Astrocyte (in vitro differentiated cells and primary cell): ENCODE results near the gene SEPTIN12. TPM values are rescaled to one million over a fixed set of nuclear protein-coding genes. Genes with fewer than 3 reads are reported as not detected.

Experiments used
- DNase-seq: peaks from one replicate; pipeline ENCODE4 v3.0.0-alpha.2; 2010; ENCODE audit warnings: low read depth
- FAIRE-seq: peaks from 2 replicates; lab custom pipeline; 2011; peaks lifted over from hg19 to GRCh38; lab: Jason Lieb, UNC
- H2AFZ ChIP-seq: 2 replicates; pipeline ENCODE4 v1.6.0; 2012; ENCODE audit warnings: low read depth, low read length, inconsistent platforms
- H3K27ac ChIP-seq: 2 replicates; pipeline ENCODE4 v1.5.1; 2011; ENCODE audit warnings: low read depth, low read length, inconsistent platforms
- H3K27me3 ChIP-seq: 2 replicates; pipeline ENCODE4 v1.6.0; 2011; ENCODE audit warnings: low read length, inconsistent platforms; ENCODE audit not compliant: insufficient read depth
- H3K36me3 ChIP-seq: 2 replicates; pipeline ENCODE4 v1.5.1; 2011; ENCODE audit warnings: low read length, inconsistent platforms; ENCODE audit not compliant: insufficient read depth
- H3K4me1 ChIP-seq: 2 replicates; pipeline ENCODE4 v1.5.1; 2011; ENCODE audit warnings: low read length, inconsistent platforms; ENCODE audit not compliant: insufficient read depth
- H3K4me2 ChIP-seq: 2 replicates; pipeline ENCODE4 v1.6.0; 2012; ENCODE audit warnings: low read length, inconsistent platforms
- H3K4me3 ChIP-seq: 2 replicates; pipeline ENCODE4 v1.5.1; 2011; ENCODE audit warnings: low read depth, mild to moderate bottlenecking, low read length, inconsistent platforms; ENCODE audit not compliant: insufficient read depth
- H3K79me2 ChIP-seq: 2 replicates; pipeline ENCODE4 v1.6.0; 2012; ENCODE audit warnings: mild to moderate bottlenecking, low read length, inconsistent platforms; ENCODE audit not compliant: insufficient read depth
- H3K9ac ChIP-seq: 2 replicates; pipeline ENCODE4 v1.6.0; 2012; ENCODE audit warnings: mild to moderate bottlenecking, low read length, inconsistent platforms
- H3K9me3 ChIP-seq: 2 replicates; pipeline ENCODE4 v1.5.1; 2012; ENCODE audit warnings: low read depth, mild to moderate bottlenecking, low read length, inconsistent platforms; ENCODE audit not compliant: insufficient read depth
- H4K20me1 ChIP-seq: 2 replicates; pipeline ENCODE4 v1.6.0; 2012; ENCODE audit warnings: low read length, inconsistent platforms; ENCODE audit not compliant: insufficient read depth
- H3K27ac Mint-ChIP-seq: one replicate; pipeline ENCODE4 v1.8.0; 2021; ENCODE audit warnings: mild to moderate bottlenecking, mixed read lengths; ENCODE audit not compliant: unreplicated experiment
- H3K27me3 Mint-ChIP-seq: one replicate; pipeline ENCODE4 v1.8.0; 2021; ENCODE audit warnings: low read depth, mixed read lengths; ENCODE audit not compliant: unreplicated experiment
- H3K36me3 Mint-ChIP-seq: one replicate; pipeline ENCODE4 v1.8.0; 2021; ENCODE audit warnings: low read depth, mixed read lengths; ENCODE audit not compliant: unreplicated experiment
- H3K4me1 Mint-ChIP-seq: one replicate; pipeline ENCODE4 v1.8.0; 2021; ENCODE audit warnings: low read depth, mixed read lengths; ENCODE audit not compliant: unreplicated experiment
- H3K4me3 Mint-ChIP-seq: one replicate; pipeline ENCODE4 v1.8.0; 2021; ENCODE audit warnings: mild to moderate bottlenecking, moderate library complexity, mixed read lengths; ENCODE audit not compliant: unreplicated experiment
- H3K9me3 Mint-ChIP-seq: one replicate; pipeline ENCODE4 v1.8.0; 2021; ENCODE audit warnings: mild to moderate bottlenecking, mixed read lengths; ENCODE audit not compliant: unreplicated experiment
- EZH2 ChIP-seq: IDR thresholded peaks from 2 replicates; pipeline ENCODE4 v1.6.1; 2012; ENCODE audit warnings: mild to moderate bottlenecking, low read length, inconsistent platforms; ENCODE audit not compliant: insufficient read depth
- total RNA-seq: library from RNA; stranded (reverse); gene quantifications from 2 replicates; pipeline ENCODE4 v1.2.1, GENCODE V29; 2021
- TF ChIP-seq, protein P1 (sequence below): IDR thresholded peaks from 2 replicates; pipeline ENCODE4 v1.5.1; 2011; ENCODE audit warnings: low read depth, mild to moderate bottlenecking, inconsistent platforms, low read length, moderate library complexity; ENCODE audit not compliant: insufficient read depth

SEPTIN12 gene
- total RNA-seq, 1 donor from 2014 or later = 5.9 TPM

DNA sequence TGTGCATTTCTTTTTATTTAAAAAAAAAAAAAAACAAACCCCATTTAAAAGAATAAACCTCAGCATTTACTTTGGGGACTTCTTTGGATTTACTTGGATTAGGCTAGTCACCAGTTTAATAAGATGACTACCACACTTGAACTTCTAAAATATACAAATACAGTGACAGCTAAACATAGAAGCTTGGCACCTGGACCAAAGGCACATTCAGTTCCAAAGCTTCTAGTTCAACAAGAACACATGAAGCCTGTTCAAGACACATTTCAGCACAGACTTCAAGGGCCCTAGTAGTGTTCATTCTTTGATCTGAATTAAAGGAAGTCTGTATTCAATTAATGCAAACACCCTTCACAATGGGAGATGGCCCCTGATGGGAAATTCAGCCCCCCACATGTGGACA lies 25.9 kb upstream of the SEPTIN12 start:
- Histone ChIP-seq H2AFZ (no peak overlapping the region), H3K9me3 (no peaks in the 10 kb centered on the region), H4K20me1 (peaks cover 3% of the 10 kb centered on the region), H3K27ac (no peak overlapping the region), H3K4me1 (no peaks in the 10 kb centered on the region), H3K27me3 (no peaks in the 10 kb centered on the region), H3K4me3 (no peak overlapping the region), H3K79me2 (no peaks in the 10 kb centered on the region), H3K36me3 (peaks cover 16% of the 10 kb centered on the region), H3K9ac (no peak overlapping the region), H3K4me2 (no peak overlapping the region)
- peak overlapping the region; percentile 14 for H3K27ac Mint-ChIP-seq
- H3K4me3 Mint-ChIP-seq = no peak overlapping the region
- FAIRE-seq (no peak), DNase-seq (no peak)
- H3K36me3 Mint-ChIP-seq = peaks cover 23% of the 10 kb centered on the region
- TF ChIP-seq, protein P1, sequence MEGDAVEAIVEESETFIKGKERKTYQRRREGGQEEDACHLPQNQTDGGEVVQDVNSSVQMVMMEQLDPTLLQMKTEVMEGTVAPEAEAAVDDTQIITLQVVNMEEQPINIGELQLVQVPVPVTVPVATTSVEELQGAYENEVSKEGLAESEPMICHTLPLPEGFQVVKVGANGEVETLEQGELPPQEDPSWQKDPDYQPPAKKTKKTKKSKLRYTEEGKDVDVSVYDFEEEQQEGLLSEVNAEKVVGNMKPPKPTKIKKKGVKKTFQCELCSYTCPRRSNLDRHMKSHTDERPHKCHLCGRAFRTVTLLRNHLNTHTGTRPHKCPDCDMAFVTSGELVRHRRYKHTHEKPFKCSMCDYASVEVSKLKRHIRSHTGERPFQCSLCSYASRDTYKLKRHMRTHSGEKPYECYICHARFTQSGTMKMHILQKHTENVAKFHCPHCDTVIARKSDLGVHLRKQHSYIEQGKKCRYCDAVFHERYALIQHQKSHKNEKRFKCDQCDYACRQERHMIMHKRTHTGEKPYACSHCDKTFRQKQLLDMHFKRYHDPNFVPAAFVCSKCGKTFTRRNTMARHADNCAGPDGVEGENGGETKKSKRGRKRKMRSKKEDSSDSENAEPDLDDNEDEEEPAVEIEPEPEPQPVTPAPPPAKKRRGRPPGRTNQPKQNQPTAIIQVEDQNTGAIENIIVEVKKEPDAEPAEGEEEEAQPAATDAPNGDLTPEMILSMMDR = no peak
- TF ChIP-seq EZH2 = no peak
- H3K9me3 Mint-ChIP-seq = no peaks in the 10 kb centered on the region
- H3K27me3 Mint-ChIP-seq = no peaks in the 10 kb centered on the region
- H3K4me1 Mint-ChIP-seq = no peaks in the 10 kb centered on the region

DNA sequence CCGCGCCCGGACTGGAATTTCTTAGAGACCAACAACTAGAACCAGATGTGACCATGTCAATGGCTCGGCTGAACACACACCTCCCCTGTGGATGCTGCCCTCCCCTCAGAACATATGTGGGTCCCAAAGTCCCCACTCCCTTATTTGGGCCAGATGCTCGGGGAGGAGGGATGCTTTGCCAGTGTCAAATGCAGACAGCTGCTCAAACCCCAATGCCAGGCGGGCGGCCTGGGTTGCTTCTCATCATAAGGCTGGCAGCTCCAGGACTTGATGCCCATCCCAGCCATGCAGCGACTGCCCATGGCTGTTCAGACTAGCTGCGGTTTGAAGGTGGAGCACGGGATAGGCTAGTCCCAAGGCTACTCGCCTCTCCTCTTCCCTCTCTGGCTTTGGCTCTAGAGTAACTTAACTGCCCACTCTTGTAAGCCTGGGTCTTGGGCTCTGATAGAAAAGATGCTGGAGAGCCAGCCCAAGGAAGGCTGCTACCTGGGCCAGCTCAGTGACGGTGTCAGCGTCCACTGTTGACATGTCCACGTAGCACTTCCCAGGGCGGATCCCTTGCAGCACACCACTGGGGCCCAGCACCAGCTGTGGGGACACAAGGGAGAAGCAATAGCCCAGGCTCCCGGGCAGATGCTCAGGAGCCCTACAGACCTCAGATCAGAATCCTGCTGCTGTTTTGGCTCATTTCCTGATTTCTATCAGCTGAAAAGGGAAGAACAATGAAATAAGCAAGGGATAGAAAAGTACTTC lies 25.3 kb upstream of the SEPTIN12 start:
- Mint-ChIP-seq H3K4me1 (no peaks in the 10 kb centered on the region), H3K4me3 (no peak overlapping the region), H3K36me3 (peaks cover 19% of the 10 kb centered on the region), H3K27me3 (no peaks in the 10 kb centered on the region), H3K9me3 (no peaks in the 10 kb centered on the region), H3K27ac (no peak overlapping the region)
- FAIRE-seq (no peak), DNase-seq (no peak)
- Histone ChIP-seq H3K9me3 (no peaks in the 10 kb centered on the region), H3K4me3 (no peak overlapping the region), H4K20me1 (peaks cover 4% of the 10 kb centered on the region), H3K27ac (no peak overlapping the region), H3K4me1 (no peaks in the 10 kb centered on the region), H3K9ac (no peak overlapping the region), H3K27me3 (no peaks in the 10 kb centered on the region), H2AFZ (no peak overlapping the region), H3K79me2 (no peaks in the 10 kb centered on the region), H3K36me3 (peaks cover 16% of the 10 kb centered on the region), H3K4me2 (no peak overlapping the region)
- TF ChIP-seq, protein P1 = no peak
- no peak for TF ChIP-seq EZH2

DNA sequence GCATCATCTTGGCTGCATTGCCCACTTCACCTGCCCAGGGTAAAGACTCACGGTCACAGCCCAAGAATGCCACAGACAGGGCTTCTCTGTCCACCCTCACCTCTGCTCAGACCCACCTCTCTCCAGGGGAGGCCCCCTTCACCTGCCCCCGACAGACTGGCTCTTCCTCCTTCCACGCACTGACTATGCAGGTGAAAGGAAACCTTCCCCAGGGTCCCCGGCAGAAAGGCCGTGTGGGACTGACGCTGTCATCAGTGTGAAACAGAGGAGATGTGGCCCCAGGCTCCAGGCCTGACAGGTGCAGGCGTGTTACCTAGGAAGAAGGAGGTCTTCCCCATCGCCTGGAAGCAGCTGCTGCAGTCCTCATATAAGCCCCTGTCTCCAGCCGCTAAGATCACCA lies 23.6 kb upstream of the SEPTIN12 start:
- Histone ChIP-seq H3K4me1 (no peaks in the 10 kb centered on the region), H3K79me2 (no peaks in the 10 kb centered on the region), H3K9me3 (no peaks in the 10 kb centered on the region), H3K4me3 (no peak overlapping the region), H3K27ac (no peak overlapping the region), H2AFZ (no peak overlapping the region), H3K9ac (no peak overlapping the region), H3K27me3 (no peaks in the 10 kb centered on the region), H3K36me3 (peaks cover 19% of the 10 kb centered on the region), H3K4me2 (no peak overlapping the region), H4K20me1 (peaks cover 4% of the 10 kb centered on the region)
- no peak overlapping the region for H3K4me3 Mint-ChIP-seq
- FAIRE-seq (no peak), DNase-seq (no peak)
- no peaks in the 10 kb centered on the region for H3K27me3 Mint-ChIP-seq
- no peak overlapping the region for H3K27ac Mint-ChIP-seq
- H3K36me3 Mint-ChIP-seq = peaks cover 15% of the 10 kb centered on the region
- no peak for TF ChIP-seq EZH2
- TF ChIP-seq, protein P1 = no peak
- H3K4me1 Mint-ChIP-seq = no peaks in the 10 kb centered on the region
- H3K9me3 Mint-ChIP-seq = no peaks in the 10 kb centered on the region
